Body of pancreas (tissue), 4 donors: ENCODE data around the gene HGFAC. TPM values are rescaled to one million over a fixed set of nuclear protein-coding genes. Genes with fewer than 3 reads are reported as not detected.

Experiments used
- ATAC-seq: fragments of 150-250 bp; one replicate; pipeline ENCODE4 v1.9.1; 2016
- DNase-seq, 4 donors: peaks; one replicate each; pipeline ENCODE4 v3.0.0-alpha.2; 2019
- H3K27ac ChIP-seq, 4 donors: fragments of 200-600 bp; sonication (generic); 1 replicate in 3 of 4; 2 replicates in 1 of 4; pipeline versions ENCODE4 v1.5.1 to v1.6.1; 2016 to 2019; ENCODE audit warnings: mild to moderate bottlenecking in 1 of 4, mixed read lengths in 1 of 4, moderate library complexity in 1 of 4
- H3K27me3 ChIP-seq, 2 donors: fragments of 200-600 bp; sonication (generic); one replicate each; pipeline ENCODE4 v1.6.0; 2016; ENCODE audit warnings: mild to moderate bottlenecking in 1 of 2
- H3K36me3 ChIP-seq, 2 donors: fragments of 200-600 bp; sonication (generic); replicated peaks in 1 of 2; 2 replicates each; pipeline ENCODE4 v1.5.1; 2016; ENCODE audit warnings: low read depth in 2 of 2; ENCODE audit not compliant: insufficient read depth in 1 of 2
- H3K4me1 ChIP-seq: fragments of 200-600 bp; sonication (generic); one replicate; pipeline ENCODE4 v1.6.0; 2016
- H3K4me3 ChIP-seq, 2 donors: fragments of 200-600 bp; sonication (generic); 1 replicate in 1 of 2; 2 replicates in 1 of 2; pipeline ENCODE4 v1.5.1; 2016 to 2019
- H3K9me3 ChIP-seq, 3 donors: fragments of 200-600 bp; sonication (generic); 1 replicate in 2 of 3; 2 replicates in 1 of 3; pipeline ENCODE4 v1.5.1; 2016
- CTCF ChIP-seq, 7 experiments: fragments of 450-650 bp in 4 of 7; fragments of 200-600 bp in 3 of 7; sonication (generic) in 3 of 7; IDR thresholded peaks; one replicate each; pipeline ENCODE4 v1.5.1; 2016 to 2019; ENCODE audit warnings: antibody characterized with exemption in 7 of 7
- POLR2A ChIP-seq, 3 donors: fragments of 450-650 bp; IDR thresholded peaks; one replicate each; pipeline ENCODE4 v1.6.1; 2016; ENCODE audit warnings: antibody characterized with exemption in 3 of 3, mild to moderate bottlenecking in 2 of 3
- WGBS, 2 donors: methylation state at CpG; one replicate each; pipeline ENCODE4 v1.1.5; 2017; 5-methylcytosine and 5-hydroxymethylcytosine counted together
- intact Hi-C: fragments of 100-400 bp; cut with DNase I; formaldehyde crosslinking; loops from one replicate; pipeline ENCODE4 v1.15.1; 2023
- total RNA-seq, 2 donors: library from RNA; depleted of rRNA; stranded (reverse); fragments of >200 nt; gene quantifications; one replicate each; pipeline ENCODE4 v1.1.0, GENCODE V29; 2016

HGFAC gene
- total RNA-seq, 2 donors from 2014 or later, result 0.78 TPM; not detected in 1

DNA sequence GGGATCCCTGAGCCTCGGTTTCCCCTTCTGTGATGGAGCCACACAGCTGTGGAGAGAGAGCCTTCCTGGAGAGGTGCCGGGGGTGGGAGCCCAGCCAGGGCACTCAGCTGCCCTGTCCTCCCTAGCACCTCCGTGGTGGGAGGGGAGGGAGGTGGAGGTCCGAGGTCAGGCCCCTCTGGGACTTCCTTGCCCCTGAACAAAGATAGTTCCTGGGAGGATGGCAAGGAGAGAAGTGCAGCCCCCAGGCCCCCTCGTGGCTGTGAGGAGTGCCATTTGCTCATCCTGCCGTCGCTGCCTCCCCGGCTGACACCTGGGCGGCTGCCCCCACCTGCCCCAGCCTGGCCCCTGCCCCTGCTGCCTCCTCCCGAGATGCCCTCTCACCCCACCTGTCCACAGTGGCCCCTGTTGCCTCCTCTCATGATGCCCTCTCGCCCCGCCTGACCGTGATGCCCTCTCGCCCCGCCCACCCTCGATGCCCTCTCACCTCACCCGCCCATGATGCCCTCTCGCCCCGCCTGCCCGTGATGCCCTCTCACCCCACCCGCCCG is 34.0 kb downstream of the HGFAC start:
- Histone ChIP-seq H3K27me3 (no peaks in the 10 kb centered on the region), H3K27ac (no peak overlapping the region), H3K4me3 (no peak overlapping the region), H3K36me3 (no peaks in the 10 kb centered on the region), H3K4me1 (peaks cover 35% of the 10 kb centered on the region), H3K9me3 (no peaks in the 10 kb centered on the region)
- no peak for TF ChIP-seq POLR2A (IDR thresholded peaks at IDR 0.05)
- TF ChIP-seq CTCF (IDR thresholded peaks at IDR 0.05), result no peak
- DNase-seq, result no peak
- 65 to 97% methylated on average over 16 to 20 of the region's 22 CpGs for WGBS, 2 donors
- intact Hi-C loops, result no loop called here
- no peak for ATAC-seq

DNA sequence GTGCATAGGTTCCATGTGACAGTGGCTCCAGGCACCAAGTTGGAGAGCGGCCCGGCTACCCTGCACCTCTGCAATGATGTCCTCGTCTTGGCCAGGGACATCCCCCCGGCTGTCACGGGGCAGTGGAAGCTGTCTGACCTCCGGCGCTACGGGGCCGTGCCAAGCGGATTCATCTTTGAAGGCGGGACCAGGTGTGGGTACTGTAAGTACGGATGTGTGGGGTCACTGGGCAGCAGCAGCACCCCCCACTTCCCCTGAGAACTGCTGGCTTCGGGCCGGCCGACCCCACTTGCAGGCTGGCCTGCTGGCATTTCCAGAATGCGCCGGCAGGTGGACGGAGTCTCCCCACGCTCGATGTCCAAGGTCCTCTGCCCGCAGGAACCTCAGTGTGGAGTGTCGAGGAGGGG is 34.6 kb downstream of the HGFAC start:
- peaks cover 30% of the 10 kb centered on the region for H3K4me1 ChIP-seq
- H3K27ac ChIP-seq, result no peak overlapping the region
- no peak overlapping the region for H3K4me3 ChIP-seq
- DNase-seq (no peak), ATAC-seq (no peak)
- no peaks in the 10 kb centered on the region for H3K36me3 ChIP-seq
- 91 to 95% methylated on average over 15 to 22 of the region's 22 CpGs for WGBS, 2 donors
- no peaks in the 10 kb centered on the region for H3K27me3 ChIP-seq
- intact Hi-C loops, result no loop called here
- TF ChIP-seq POLR2A (IDR thresholded peaks at IDR 0.05) (no peak), CTCF (IDR thresholded peaks at IDR 0.05) (no peak)
- no peaks in the 10 kb centered on the region for H3K9me3 ChIP-seq

- TF ChIP-seq CTCF (IDR thresholded peaks at IDR 0.05) (no peak), POLR2A (IDR thresholded peaks at IDR 0.05) (no peak)
- intact Hi-C loops, result no loop called here
- WGBS, 2 donors, result 88 to 97% methylated on average over 6 to 24 of the region's 27 CpGs
Measured at GRCh38 chr4:3476936-3477749, 35.4 kb downstream of the HGFAC start.

DNA sequence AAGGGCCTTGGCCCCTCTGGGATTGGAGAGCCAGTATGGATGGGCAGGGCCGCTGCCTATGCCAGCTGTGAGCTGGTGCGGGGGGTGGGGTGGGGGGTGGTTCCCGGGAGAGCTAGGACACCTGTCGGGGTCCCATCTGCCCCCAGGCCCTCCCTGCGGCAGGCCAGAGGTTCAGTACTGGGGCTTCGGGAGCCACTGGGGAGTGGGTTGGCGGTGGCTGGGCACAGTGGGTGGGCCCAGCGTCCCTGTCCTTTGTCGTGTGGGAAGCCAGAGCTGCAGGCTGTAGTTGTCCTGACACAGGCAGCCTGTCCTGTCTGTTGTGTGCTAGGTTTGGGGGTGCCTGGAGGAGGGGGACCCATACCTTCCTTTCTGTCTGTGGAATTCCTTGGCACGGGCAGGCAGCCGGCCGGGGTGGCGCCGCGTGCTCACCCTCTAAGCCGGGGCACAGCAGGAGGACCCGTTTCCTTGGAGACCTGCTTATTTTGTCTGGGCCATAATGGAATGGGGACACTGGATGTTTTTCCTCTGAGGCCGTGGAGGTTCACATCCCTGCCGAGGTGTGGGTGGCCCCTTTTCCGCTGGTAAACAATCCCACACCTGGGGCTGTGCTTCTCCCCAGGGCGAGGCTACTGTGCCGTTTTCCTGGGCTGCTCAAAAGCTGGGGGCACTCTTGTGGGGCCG is 36.1 kb downstream of the HGFAC start:
- WGBS, 2 donors, result 90 to 94% methylated on average over 10 to 22 of the region's 23 CpGs
- ATAC-seq (no peak), DNase-seq (no peak)
- Histone ChIP-seq H3K36me3 (no peaks in the 10 kb centered on the region), H3K27me3 (no peaks in the 10 kb centered on the region), H3K27ac (no peak overlapping the region), H3K4me1 (peaks cover 14% of the 10 kb centered on the region), H3K9me3 (no peaks in the 10 kb centered on the region), H3K4me3 (no peak overlapping the region)
- intact Hi-C loops, result no loop called here
- TF ChIP-seq POLR2A (IDR thresholded peaks at IDR 0.05), result no peak
- no peak for TF ChIP-seq CTCF (IDR thresholded peaks at IDR 0.05)

More at GRCh38 chr4:3476936-3477749, 35.4 kb downstream of the HGFAC start:
- Histone ChIP-seq H3K4me1 (peaks cover 22% of the 10 kb centered on the region), H3K4me3 (no peak overlapping the region), H3K27ac (no peak overlapping the region), H3K9me3 (no peaks in the 10 kb centered on the region), H3K27me3 (no peaks in the 10 kb centered on the region), H3K36me3 (no peaks in the 10 kb centered on the region)
- no peak for DNase-seq
- no peak for ATAC-seq
